Stimulated activated CD4-positive, alpha-beta T cell treated with anti-CD3 and anti-CD28 coated beads, Interleukin-2, amount 100 ng/mL, for 48 hours (primary cell): ENCODE results near the gene PPFIBP2.

Source experiments
- DNase-seq, 2 donors: peaks; one replicate each; pipeline ENCODE4 v3.0.0-alpha.2; 2020

PPFIBP2 gene

GRCh38 chr11:7513234-7514098, at the start of gene PPFIBP2:
PPFIBP2 (plus strand) TSS chr11:7513999; CDS start chr11:7549476, 35,477 bp downstream.
- peak; percentile 74 to 82 for DNase-seq

GRCh38 chr11:7467652-7468051, 46.1 kb upstream of the PPFIBP2 start:
- no peak for DNase-seq

GRCh38 chr11:7469351-7469865, 44.4 kb upstream of the PPFIBP2 start:
- DNase-seq = no peak

- no peak for DNase-seq
Observed at GRCh38 chr11:7471071-7471470, 42.7 kb upstream of the PPFIBP2 start.

GRCh38 chr11:7473717-7474116, 40.1 kb upstream of the PPFIBP2 start:
- DNase-seq = no peak

DNA sequence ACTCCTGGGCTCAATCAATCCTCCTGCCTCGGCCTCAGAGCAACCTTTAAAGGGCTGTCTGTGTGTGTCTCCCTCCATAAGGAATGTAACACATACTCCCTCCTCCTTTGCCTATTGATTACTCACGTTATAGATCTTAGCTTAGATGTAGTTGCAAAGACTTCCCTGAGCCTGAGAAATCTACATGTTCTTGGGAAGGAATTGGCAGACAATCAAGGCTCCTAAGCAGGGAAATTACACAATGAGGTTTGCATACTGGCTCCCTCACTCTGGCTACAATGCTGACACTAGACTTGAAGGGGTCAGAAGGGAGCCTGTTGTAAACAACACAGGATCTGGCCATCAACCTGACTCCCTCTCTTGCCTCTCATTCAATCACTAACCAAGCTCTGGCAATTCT, 33.7 kb upstream of the PPFIBP2 start:
- DNase-seq = no peak

DNA sequence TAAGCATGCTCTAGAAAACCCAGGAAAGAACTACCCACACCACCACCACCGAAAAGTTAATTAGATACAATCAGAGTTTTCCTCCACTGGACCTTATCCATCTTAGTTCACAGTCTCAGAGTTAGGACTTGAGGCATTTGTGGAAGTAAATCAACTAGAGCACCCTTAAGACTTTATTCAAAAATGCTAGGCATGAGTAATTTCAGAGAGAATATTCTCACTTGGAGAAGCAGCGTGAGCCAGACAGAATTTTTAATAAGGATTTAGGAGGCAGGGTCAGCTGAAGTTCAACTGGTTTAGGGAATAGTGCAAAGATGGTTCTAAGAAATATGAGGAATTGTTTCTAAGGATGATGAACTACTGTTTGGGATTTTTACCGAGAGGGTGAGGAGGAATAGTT, 29.7 kb upstream of the PPFIBP2 start:
- no peak for DNase-seq

GRCh38 chr11:7484645-7485044, 29.2 kb upstream of the PPFIBP2 start:
- no peak for DNase-seq

GRCh38 chr11:7485186-7486097, 28.4 kb upstream of the PPFIBP2 start, which contains the start of gene OLFML1:
OLFML1 (plus strand) TSS chr11:7485506; CDS start chr11:7485876, 370 bp downstream.
- no peak for DNase-seq

DNA sequence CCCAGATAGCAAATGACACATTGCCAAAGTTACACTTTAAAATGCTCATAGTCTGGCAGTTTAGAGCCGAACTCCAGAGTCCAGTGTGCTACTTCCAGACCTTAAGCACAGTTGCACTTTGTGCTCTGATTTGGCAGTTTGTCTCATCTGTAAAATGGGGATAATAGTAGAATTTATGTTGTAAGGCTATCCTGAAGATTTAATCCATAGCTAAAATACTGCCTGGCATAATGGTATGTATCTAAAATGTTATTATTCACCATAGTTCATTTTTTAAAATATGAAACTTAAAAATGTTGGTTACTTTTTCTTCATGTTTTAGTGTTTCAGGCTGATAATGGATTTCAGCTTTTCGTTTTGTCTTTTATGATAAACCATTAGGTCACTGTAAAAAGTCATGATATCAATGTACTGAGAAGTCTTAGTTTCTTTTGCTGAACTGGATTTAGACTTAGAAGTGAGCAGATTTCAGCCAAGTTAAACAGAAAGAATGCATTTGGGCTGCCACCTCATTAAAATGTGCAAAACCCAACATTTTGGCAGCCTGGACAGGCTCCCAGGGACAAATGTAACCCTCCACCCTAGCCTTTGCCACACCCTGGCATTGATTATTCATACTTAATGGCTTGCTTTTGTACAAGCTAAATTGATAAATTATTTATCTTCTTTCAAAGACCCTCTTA, 27.6 kb upstream of the PPFIBP2 start:
- DNase-seq = no peak

GRCh38 chr11:7486781-7487140, 27.0 kb upstream of the PPFIBP2 start:
- no peak for DNase-seq

DNA sequence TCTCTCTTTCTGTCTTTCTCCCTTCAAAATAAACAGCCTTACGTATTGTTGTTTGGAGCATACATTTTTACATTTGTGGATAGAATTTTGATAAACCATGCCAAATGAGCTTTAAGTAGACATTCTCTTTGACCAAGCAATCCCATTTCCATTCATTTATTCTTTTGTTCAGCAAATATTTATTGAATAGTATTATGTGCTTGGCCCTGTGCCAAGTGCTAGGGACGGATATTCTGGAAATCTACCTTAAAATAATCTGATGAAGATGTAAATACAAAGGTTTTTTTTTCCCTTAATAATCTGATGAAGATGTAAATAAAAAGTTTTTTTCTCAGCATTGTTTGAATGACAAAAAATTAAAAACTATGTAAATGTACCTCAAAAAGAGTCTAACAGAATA, 26.4 kb upstream of the PPFIBP2 start:
- no peak for DNase-seq

DNA sequence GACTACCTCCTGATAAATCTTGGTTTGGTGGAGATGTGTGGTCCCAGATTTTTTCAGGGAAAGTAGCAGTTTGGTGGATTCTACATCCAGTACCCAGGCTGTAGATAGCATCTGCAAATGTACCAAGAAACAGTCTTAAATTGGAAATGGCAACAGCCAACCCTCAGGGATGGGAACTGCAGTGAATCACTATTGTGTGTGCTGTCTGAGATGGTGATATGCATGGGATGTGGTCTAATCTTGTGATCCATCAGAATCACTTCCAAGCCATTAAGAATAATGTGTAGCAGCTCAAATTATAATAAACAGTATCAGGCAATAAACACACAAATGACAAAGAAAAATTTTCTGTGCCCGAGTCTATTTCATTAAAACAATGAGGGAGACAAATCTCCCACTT, 25.1 kb upstream of the PPFIBP2 start:
- DNase-seq = no peak

DNA sequence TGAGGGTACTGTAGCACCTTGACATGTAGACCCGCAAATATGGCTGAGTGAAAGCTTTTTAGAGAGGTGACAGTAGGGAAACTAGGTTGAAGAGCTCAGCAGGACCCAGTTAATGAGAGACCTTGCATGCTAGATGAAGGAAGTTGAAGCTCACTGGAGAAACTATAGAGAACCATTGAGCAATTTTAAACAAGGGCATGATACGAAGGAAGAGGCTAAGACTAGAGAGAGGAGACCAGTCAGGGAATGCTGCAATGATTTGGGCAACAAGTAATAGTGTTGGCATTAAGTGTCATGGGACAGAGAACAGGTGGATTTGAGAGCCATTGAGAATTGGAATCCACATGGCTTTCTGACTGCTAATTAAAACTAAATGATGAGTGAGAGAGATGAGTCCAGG, 24.4 kb upstream of the PPFIBP2 start:
- no peak for DNase-seq

DNA sequence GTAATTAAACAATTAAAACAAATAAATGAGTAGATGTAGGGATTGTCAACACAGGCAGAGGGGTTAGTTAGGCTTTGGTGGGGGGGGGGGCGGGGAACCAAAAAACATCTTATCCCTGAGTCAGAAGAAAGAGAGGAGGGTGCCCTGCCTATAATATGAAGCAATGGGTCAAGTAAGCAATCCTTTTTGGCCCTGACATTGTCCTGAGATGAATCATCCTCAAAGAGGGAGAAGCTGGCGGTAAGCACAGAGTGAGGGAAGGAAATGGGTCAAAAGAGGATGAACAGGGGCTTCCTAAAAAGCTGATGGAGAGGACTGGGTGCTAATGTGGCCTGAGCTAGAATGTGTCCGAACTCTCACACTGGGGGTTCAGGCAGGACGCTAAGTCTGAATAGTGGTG, 23.7 kb upstream of the PPFIBP2 start:
- DNase-seq = no peak

DNA sequence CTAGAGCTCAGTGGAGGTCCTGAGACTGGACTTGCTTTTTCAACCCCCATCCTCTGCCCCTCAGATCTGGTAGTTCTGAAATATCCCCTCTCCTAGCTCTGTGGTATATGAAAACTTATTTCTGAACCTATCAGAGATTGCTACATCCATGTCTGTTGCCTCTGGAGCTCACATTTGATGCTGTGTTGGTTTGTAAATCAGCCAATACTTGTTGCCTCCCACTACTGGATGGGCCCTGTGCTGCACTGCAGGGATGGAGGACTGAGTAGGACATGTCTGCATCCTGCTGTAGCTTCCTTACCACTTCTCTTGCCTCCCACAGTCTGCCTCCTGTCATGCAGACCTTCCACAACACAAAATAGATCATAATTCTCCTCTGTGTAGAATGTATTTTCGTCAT, 23.3 kb upstream of the PPFIBP2 start:
- no peak for DNase-seq

- no peak for DNase-seq
Observed at GRCh38 chr11:7492253-7492652, 21.5 kb upstream of the PPFIBP2 start.

GRCh38 chr11:7493670-7494069, 20.1 kb upstream of the PPFIBP2 start:
- no peak for DNase-seq

DNA sequence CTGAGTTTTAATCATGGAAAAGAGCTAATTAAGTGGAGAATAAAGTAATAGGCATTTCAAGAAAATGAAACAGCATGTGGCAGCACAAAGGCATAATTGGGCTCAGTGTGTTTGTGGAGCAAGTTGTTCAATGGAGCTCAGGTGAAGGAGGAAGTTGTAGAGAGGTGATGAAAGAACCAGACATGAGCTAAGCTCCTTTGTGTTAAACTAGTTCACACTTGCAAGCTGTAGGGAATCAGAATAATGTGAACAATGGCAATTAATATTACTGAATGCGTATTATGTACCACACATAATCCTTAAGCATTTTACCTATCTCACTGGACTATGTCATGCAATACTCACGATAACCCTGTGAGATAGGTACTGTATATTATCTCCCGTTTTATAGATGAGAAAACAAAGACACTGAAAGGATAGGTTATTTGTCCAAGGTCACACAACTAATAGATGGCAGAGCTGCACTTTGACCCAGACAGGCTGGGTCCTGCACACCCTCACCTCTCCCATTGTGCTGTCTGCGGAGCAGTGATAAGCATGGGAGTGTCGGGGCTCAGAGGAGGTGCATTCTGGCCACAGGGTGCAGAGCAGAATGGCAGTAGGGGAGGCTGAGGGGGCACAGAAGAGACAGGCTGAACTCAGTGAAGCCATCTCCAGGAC, 19.6 kb upstream of the PPFIBP2 start:
- no peak for DNase-seq

DNA sequence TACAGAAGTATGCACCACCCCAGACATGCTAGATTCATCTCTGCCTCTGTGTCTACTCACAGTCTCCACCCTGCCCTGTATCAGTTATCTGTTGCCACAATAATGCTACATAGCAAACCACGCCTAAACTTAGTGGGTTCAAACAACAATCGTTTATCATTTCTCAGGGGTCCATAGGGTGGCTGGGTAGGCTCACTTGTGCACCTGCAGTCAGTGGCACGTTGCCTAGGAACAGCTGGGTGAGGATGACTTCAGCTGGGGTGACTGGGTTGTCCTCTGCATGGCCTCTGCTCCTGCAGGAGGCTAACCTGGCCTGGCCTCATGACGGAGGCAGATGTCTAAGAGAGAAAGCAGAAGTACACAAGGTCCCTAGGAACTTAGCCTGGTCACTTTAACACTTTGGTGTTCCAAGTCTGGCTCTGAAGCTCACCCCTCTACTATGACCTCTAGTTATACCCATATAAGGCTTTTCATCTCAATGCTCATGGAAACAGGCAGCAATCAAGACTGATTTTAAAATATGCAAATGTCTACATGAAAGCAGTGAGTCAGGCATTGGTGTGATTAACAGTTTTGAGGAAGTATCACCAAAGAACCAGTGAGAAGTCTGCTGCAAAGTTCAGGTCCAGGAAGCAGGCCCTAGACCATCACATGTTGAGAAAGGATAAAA, 17.8 kb upstream of the PPFIBP2 start:
- no peak for DNase-seq

DNA sequence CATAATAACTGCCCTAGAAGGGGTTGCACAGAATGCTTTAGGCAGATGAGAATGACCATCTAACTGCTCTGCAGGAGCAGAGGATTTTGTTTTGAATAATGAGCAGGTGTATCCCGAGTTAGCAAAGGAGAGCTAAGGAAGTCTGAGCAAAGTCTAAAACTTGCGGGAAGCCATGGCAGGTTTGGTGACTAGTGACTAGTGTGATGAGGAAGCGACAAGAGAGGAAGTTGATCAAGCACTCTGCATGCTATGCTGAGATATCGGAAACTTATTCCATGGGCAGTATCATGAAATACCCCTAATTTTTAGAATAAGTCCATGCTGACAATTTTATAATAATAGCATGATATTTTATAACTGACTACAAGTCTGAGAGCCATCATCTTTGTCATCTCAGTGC, 15.6 kb upstream of the PPFIBP2 start:
- no peak for DNase-seq

GRCh38 chr11:7499081-7499480, 14.7 kb upstream of the PPFIBP2 start:
- DNase-seq = no peak
